Stomach smooth muscle (tissue), 2 donors: ENCODE data around the gene SLC35G3.
"Not testable (repeated sequence)": the region's sequence is repeated elsewhere in the genome, so short reads cannot be mapped to it uniquely, and the experiment has no call there.

ENCODE experiments used
- H3K27ac ChIP-seq: one replicate; pipeline ENCODE4 v1.7.0; 2013; ENCODE audit warnings: mild to moderate bottlenecking, low read length, inconsistent platforms
- H3K27me3 ChIP-seq, 2 donors: one replicate each; pipeline ENCODE4 v1.7.0; 2013; ENCODE audit warnings: low read length in 2 of 2; ENCODE audit not compliant: insufficient read depth in 2 of 2, control insufficient read depth in 1 of 2
- H3K36me3 ChIP-seq, 2 donors: one replicate each; pipeline ENCODE4 v1.7.0; 2013; ENCODE audit warnings: low read length in 2 of 2; ENCODE audit not compliant: control insufficient read depth in 2 of 2, insufficient read depth in 2 of 2
- H3K4me1 ChIP-seq: one replicate; pipeline ENCODE4 v1.7.0; 2013; ENCODE audit warnings: low read length; ENCODE audit not compliant: control insufficient read depth, insufficient read depth
- H3K4me3 ChIP-seq, 2 donors: one replicate each; pipeline ENCODE4 v1.7.0; 2013; ENCODE audit warnings: low read length in 2 of 2
- H3K9ac ChIP-seq, 2 donors: one replicate each; pipeline ENCODE4 v1.7.0; 2013; ENCODE audit warnings: low read length in 2 of 2, mild to moderate bottlenecking in 1 of 2
- H3K9me3 ChIP-seq, 2 donors: one replicate each; pipeline ENCODE4 v1.7.0; 2013; ENCODE audit warnings: low read length in 2 of 2; ENCODE audit not compliant: control insufficient read depth in 2 of 2
- donor health status: healthy.
- donor health status: Pancreatic carcinoma.

SLC35G3 gene

DNA sequence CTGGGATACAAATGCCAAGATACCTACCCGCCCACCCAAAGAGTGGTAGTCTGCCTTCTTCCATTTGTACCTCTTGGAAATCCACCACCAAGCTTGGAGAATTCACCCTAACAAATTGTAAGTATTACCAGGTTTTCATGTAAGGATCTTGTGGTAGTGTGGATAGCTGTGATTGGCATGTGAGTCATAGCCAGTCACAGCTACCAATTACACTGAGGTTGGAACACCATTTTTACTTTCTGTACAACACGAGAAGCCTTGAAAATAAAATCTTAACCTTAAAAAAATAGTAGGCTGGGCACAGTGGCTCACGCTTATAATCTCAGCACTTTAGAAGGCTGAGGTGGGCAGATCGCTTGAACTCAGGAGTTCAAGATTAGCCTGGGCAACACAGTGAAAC lies 18.5 kb upstream of the SLC35G3 start:
- H3K9me3 ChIP-seq, result no peaks in the 10 kb centered on the region
- no peaks in the 10 kb centered on the region for H3K36me3 ChIP-seq
- no peak overlapping the region for H3K27ac ChIP-seq
- no peak overlapping the region for H3K9ac ChIP-seq
- no peak overlapping the region for H3K4me3 ChIP-seq
- H3K27me3 ChIP-seq, result no peaks in the 10 kb centered on the region
- no peaks in the 10 kb centered on the region for H3K4me1 ChIP-seq

DNA sequence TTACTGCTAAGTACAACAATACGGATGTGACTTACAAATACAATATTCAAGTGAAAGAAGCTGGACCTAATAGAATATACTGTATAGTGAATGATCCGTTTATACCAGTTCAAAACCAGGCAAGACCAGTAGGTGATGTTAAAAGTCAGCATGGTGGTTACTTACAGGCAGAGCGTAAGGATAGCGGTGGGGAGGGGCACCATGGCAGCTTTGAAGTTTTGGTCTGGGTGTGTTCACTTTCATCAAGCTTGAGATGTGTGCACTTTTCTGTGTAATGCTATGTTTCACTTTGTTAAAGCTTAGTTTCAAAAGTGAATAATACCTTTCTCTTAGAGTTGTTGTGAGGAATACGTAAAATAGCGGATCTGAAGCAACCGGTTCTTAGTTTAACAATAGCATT lies 16.5 kb upstream of the SLC35G3 start:
- Histone ChIP-seq H3K27me3 (no peaks in the 10 kb centered on the region), H3K27ac (no peak overlapping the region)

DNA sequence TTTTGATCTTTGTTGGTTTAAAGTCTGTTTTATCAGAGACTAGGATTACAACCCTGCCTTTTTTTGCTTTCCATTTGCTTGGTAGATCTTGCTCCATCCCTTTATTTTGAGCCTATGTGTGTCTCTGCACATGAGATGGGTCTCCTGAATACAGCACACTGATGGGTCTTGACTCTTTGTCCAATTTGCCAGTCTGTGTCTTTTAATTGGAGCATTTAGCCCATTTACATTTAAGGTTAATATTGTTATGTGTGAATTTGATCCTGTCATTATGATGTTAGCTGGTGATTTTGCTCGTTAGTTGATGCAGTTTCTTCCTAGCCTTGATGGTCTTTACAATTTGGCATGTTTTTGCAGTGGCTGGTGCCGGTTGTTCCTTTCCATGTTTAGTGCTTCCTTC lies 8.4 kb upstream of the SLC35G3 start:
- H3K4me3 ChIP-seq, H3K4me1 ChIP-seq, H3K9ac ChIP-seq, H3K27ac ChIP-seq, H3K36me3 ChIP-seq, H3K27me3 ChIP-seq, H3K9me3 ChIP-seq: not testable (repeated sequence)

More for the DNA sequence above, 16.5 kb upstream of the SLC35G3 start:
- Histone ChIP-seq H3K9me3 (no peaks in the 10 kb centered on the region), H3K36me3 (no peaks in the 10 kb centered on the region), H3K9ac (no peak overlapping the region), H3K4me3 (no peak overlapping the region), H3K4me1 (no peaks in the 10 kb centered on the region)

DNA sequence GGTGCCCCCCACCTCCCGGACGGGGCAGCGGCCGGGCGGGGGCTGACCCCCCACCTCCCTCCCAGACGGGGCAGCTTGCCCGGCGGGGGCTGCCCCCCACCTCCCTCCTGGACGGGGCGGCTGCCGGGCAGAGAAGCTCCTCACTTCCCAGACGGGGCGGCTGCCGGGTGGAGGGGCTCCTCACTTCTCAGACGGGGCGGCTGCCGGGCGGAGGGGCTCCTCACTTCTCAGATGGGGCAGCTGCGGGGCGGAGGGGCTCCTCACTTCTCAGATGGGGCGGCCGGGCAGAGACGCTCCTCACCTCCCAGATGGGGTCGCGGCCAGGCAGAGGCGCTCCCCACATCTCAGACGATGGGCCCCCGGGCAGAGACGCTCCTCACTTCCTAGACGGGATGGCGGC lies 869 bp upstream of the SLC35G3 start:
- H3K4me1 ChIP-seq, H3K9ac ChIP-seq, H3K27me3 ChIP-seq, H3K4me3 ChIP-seq, H3K27ac ChIP-seq, H3K9me3 ChIP-seq, H3K36me3 ChIP-seq: not testable (repeated sequence)

DNA sequence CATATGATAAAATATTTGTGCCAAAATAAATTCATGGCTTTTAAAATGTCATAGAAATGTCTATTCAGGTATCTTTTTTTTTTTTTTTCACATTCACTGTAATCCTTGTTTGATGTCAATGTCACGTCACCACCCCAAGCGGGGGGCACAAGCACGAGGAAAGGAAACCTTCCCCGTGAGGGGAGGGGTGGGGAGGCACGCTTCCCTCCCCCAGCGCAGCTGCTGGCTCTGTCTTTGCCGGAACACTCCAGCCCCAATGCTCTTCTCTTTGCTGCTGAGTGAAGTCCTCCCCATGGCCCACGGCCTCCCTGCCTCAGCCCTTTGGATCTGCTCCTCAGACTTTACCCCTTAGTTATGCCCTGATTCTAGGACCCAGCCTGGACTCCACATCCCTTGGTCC lies 1.5 kb downstream of the SLC35G3 start:
- Histone ChIP-seq H3K27me3 (no peaks in the 10 kb centered on the region), H3K4me1 (no peaks in the 10 kb centered on the region), H3K36me3 (no peaks in the 10 kb centered on the region), H3K27ac (no peak overlapping the region), H3K9ac (no peak overlapping the region), H3K4me3 (no peak overlapping the region), H3K9me3 (no peaks in the 10 kb centered on the region)

DNA sequence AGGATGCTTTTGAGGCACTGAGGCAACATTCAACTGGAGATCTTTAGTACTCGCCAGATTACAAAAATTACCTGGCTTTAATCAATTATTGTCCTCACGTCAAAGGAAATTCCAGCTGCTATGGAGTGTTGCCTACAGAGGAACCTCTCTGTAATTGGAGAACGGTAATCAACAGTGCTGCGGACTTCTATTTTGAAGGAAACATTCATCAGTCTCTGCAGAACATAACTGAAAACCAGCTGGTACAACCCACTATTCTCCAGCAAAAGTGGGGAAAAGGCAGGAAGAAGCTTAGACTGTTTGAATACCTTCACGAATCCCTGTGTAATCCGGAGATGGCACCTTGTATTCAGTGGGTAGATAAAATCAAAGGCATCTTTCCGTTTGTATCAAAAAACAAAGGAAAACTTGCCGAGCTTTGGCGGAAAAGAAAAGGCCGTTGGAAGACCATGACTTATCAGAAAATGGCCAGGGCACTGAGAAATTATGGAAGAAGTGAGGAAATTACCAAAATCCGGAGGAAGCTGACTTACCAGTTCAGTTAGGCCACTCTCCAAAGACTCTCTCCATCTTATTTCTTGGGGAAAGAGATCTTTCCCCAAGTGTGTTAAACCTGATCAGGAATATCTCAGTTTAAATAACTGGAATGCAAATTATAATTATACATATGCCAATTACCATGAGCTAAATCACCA lies 3.0 kb downstream of the SLC35G3 start:
- Histone ChIP-seq H3K9me3 (no peaks in the 10 kb centered on the region), H3K4me1 (no peaks in the 10 kb centered on the region)

DNA sequence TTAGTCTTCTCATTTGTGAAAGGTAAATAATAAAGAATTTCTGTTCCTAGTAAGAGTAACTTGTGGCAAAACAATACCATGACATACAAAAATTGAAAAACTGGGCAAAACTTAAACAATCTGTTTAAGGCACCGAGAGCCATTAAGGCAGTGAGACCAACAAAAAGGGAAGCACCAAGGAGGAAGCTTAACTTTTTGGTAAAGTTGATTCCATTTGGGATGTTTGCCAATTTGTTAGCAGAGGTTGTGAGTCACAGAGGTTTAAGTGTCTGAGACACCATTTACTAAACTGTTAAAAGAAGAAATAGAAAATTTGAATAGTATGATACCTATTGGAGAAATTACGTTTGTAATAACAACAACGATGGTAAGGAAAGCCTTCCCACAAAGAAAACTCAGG lies 4.9 kb downstream of the SLC35G3 start:
- Histone ChIP-seq H3K27me3 (no peaks in the 10 kb centered on the region), H3K4me3 (no peak overlapping the region), H3K4me1 (no peaks in the 10 kb centered on the region), H3K9me3 (no peaks in the 10 kb centered on the region), H3K36me3 (no peaks in the 10 kb centered on the region), H3K9ac (no peak overlapping the region), H3K27ac (no peak overlapping the region)

More for the DNA sequence above, 3.0 kb downstream of the SLC35G3 start:
- Histone ChIP-seq H3K9ac (no peak overlapping the region), H3K36me3 (no peaks in the 10 kb centered on the region), H3K27ac (no peak overlapping the region), H3K4me3 (no peak overlapping the region), H3K27me3 (no peaks in the 10 kb centered on the region)

DNA sequence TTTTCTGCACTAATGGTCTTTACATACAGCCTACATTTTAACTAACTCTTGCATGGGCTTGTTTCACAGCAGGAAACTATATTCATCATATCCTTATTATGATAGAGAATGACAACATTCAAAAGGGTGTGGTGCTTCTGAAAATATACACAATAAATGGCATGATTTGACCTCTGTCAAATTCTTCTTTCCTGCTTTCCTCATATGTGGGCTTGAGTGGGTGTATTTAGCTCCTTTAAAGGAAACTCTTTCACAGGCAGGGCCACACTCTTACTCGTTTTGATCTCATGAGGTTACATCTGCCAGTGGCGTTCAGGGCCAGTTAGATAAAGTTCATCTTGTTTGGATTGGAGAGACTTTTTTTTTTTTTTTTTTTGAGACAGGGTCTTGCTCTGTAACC lies 6.1 kb downstream of the SLC35G3 start:
- Histone ChIP-seq H3K9ac (no peak overlapping the region), H3K4me3 (no peak overlapping the region), H3K4me1 (no peaks in the 10 kb centered on the region), H3K9me3 (no peaks in the 10 kb centered on the region), H3K27ac (no peak overlapping the region), H3K27me3 (peaks cover 0 to 2% of the 10 kb centered on the region in 2 donors), H3K36me3 (no peaks in the 10 kb centered on the region)

DNA sequence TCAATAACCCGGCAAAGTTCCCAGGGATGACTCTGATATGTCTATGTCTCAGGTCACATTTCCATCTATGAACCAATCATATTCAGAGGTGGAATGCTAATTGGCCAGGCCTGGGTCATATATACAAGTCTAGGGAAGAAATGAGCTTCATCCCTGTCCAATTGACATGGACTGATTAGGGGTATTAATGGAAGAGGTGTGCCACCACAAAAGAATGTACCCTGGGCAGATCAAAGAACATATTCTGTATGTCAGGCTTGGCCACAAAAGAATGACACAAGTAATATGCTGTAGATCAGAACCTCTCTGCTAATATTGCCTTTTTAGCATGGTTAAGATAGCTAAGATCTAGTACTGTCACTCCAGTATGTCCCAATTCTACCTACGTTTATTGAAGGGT lies 6.7 kb downstream of the SLC35G3 start:
- no peak overlapping the region for H3K4me3 ChIP-seq
- H3K36me3 ChIP-seq, result no peaks in the 10 kb centered on the region
- peaks cover 0 to 2% of the 10 kb centered on the region in 2 donors for H3K27me3 ChIP-seq
- H3K4me1 ChIP-seq, result no peaks in the 10 kb centered on the region
- no peak overlapping the region for H3K27ac ChIP-seq
- no peaks in the 10 kb centered on the region for H3K9me3 ChIP-seq
- no peak overlapping the region for H3K9ac ChIP-seq

DNA sequence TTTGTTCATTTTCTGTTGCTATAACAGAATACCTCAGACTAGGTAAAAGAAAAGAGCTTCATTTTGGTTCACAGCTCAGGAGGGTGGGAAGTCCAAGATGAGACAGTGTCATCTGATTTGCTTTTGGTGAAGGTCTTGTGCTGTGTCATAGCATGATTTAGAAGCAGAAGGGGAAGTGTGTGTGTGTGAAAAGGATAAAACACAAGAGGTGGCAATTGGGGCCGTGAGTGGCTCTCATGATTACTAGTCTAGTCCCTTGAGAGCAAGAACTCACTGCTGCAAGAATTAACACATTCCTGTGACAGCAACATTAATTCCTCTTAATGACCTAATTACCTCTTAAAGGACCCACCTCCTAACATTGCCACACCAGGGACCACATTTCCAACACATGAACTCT lies 8.3 kb downstream of the SLC35G3 start:
- H3K4me1 ChIP-seq, result no peaks in the 10 kb centered on the region
- H3K9ac ChIP-seq, result no peak overlapping the region
- peaks cover 0 to 2% of the 10 kb centered on the region in 2 donors for H3K27me3 ChIP-seq
- H3K36me3 ChIP-seq, result no peaks in the 10 kb centered on the region
- H3K27ac ChIP-seq, result no peak overlapping the region
- no peaks in the 10 kb centered on the region for H3K9me3 ChIP-seq
- no peak overlapping the region for H3K4me3 ChIP-seq

DNA sequence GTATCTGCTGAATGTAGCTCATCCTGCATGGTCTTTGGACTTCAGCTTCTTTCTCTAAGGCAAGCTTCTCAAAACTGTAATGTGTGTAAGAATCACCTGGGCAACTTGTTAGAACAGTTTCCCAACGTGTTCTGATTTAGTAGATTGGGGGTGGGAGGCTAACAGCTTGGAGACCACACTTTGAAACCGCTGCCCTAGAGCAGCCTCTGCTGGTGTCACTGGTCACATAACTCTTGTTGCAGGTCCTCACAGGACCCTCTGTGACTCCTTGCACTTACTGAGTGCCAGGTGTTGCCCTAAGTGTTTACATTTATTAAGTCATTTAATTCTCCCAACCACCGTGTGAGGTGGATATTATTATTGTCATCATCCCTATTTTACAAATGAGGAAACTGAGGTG lies 9.9 kb downstream of the SLC35G3 start:
- H3K36me3 ChIP-seq, result no peaks in the 10 kb centered on the region
- H3K9me3 ChIP-seq, result no peaks in the 10 kb centered on the region
- no peak overlapping the region for H3K9ac ChIP-seq
- H3K4me3 ChIP-seq, result no peak overlapping the region
- no peak overlapping the region for H3K27ac ChIP-seq
- H3K27me3 ChIP-seq, result peaks cover 0 to 2% of the 10 kb centered on the region in 2 donors
- no peaks in the 10 kb centered on the region for H3K4me1 ChIP-seq
